MM.1S (cell line): Measurements from ENCODE around the gene PLA2G4F.

Experiments
- DNase-seq: peaks from one replicate; pipeline ENCODE4 v3.0.0-alpha.2; 2015
- H2AFZ ChIP-seq: fragments of 300-600 bp; sonication (generic); 2 replicates; pipeline ENCODE4 v1.6.0; 2016; ENCODE audit warnings: antibody characterized with exemption, low read length
- H3F3A ChIP-seq: fragments of 300-600 bp; sonication (generic); 2 replicates; pipeline ENCODE4 v1.6.1; 2016; ENCODE audit warnings: mild to moderate bottlenecking, antibody characterized with exemption, low read length, moderate library complexity, mixed read lengths; ENCODE audit not compliant: insufficient read depth
- H3K27ac ChIP-seq: fragments of 300-600 bp; sonication (generic); 2 replicates; pipeline ENCODE4 v1.5.1; 2016; ENCODE audit warnings: mild to moderate bottlenecking, low read length
- H3K27me3 ChIP-seq: fragments of 300-600 bp; sonication (generic); replicated peaks from 2 replicates; pipeline ENCODE4 v1.6.0; 2016; ENCODE audit warnings: low read length; ENCODE audit not compliant: insufficient read depth
- H3K36me3 ChIP-seq: fragments of 300-600 bp; sonication (generic); replicated peaks from 2 replicates; pipeline ENCODE4 v1.6.1; 2016; ENCODE audit warnings: mild to moderate bottlenecking, low read length, mixed read lengths; ENCODE audit not compliant: insufficient read depth
- H3K4me1 ChIP-seq: fragments of 300-600 bp; sonication (generic); 2 replicates; pipeline ENCODE4 v1.6.1; 2016; ENCODE audit warnings: low read length, mixed read lengths
- H3K4me2 ChIP-seq: fragments of 300-600 bp; sonication (generic); 2 replicates; pipeline ENCODE4 v1.6.0; 2016; ENCODE audit warnings: low read depth, low read length
- H3K4me3 ChIP-seq: fragments of 300-600 bp; sonication (generic); 2 replicates; pipeline ENCODE4 v1.5.1; 2016; ENCODE audit warnings: low read length, mixed read lengths
- H3K79me2 ChIP-seq: fragments of 300-600 bp; sonication (generic); 2 replicates; pipeline ENCODE4 v1.6.1; 2016; ENCODE audit warnings: mixed run types, low read length, mixed read lengths
- H3K9ac ChIP-seq: fragments of 300-600 bp; sonication (generic); 2 replicates; pipeline ENCODE4 v1.6.1; 2016; ENCODE audit warnings: low read length, mixed read lengths
- H3K9me2 ChIP-seq: fragments of 300-600 bp; sonication (generic); replicated peaks from 2 replicates; pipeline ENCODE4 v1.6.1; 2016; ENCODE audit warnings: mild to moderate bottlenecking, low read length, mixed read lengths; ENCODE audit not compliant: insufficient read depth
- H3K9me3 ChIP-seq: fragments of 300-600 bp; sonication (generic); replicated peaks from 2 replicates; pipeline ENCODE4 v1.6.1; 2016; ENCODE audit warnings: mild to moderate bottlenecking, low read length, mixed read lengths; ENCODE audit not compliant: insufficient read depth
- H4K20me1 ChIP-seq: fragments of 300-600 bp; sonication (generic); 2 replicates; pipeline ENCODE4 v1.6.1; 2016; ENCODE audit warnings: mild to moderate bottlenecking, low read length, moderate library complexity, mixed read lengths; ENCODE audit not compliant: insufficient read depth
- CTCF ChIP-seq: fragments of 300-600 bp; sonication (generic); IDR thresholded peaks from 2 replicates; pipeline ENCODE4 v1.5.1; 2016; ENCODE audit warnings: antibody characterized with exemption, low read length, mixed read lengths
- EZH2 ChIP-seq: fragments of 300-600 bp; sonication (generic); optimal IDR thresholded peaks from 2 replicates; pipeline ENCODE3; 2017; ENCODE audit warnings: low read depth, mild to moderate bottlenecking, antibody characterized with exemption, low read length, mixed read lengths
- EZH2phosphoT487 ChIP-seq: fragments of 300-600 bp; sonication (generic); IDR thresholded peaks from 2 replicates; pipeline ENCODE4 v1.6.1; 2018; ENCODE audit warnings: antibody characterized with exemption, low read length

The PLA2G4F gene

GRCh38 chr15:42190370-42190769, 33.9 kb upstream of the PLA2G4F start:
- no peak for DNase-seq
- H3K9me3 ChIP-seq, result no peaks in the 10 kb centered on the region
- H3K79me2 ChIP-seq, result peaks cover 12% of the 10 kb centered on the region
- H3K27me3 ChIP-seq, result no peaks in the 10 kb centered on the region
- no peak overlapping the region for H3K4me3 ChIP-seq
- H3K36me3 ChIP-seq, result peaks cover 8% of the 10 kb centered on the region; the same call in 1 of the 2 replicates
- H3K9me2 ChIP-seq, result no peaks in the 10 kb centered on the region
- H4K20me1 ChIP-seq, result no peaks in the 10 kb centered on the region
- no peak overlapping the region for H3K27ac ChIP-seq
- no peaks in the 10 kb centered on the region for H3K4me1 ChIP-seq
- no peak overlapping the region for H3K4me2 ChIP-seq
- H2AFZ ChIP-seq, result no peak overlapping the region
- TF ChIP-seq EZH2phosphoT487 (no peak), EZH2 (no peak), CTCF (no peak)
- no peaks in the 10 kb centered on the region for H3F3A ChIP-seq
- H3K9ac ChIP-seq, result no peak overlapping the region

GRCh38 chr15:42185801-42186200, 29.4 kb upstream of the PLA2G4F start:
- Histone ChIP-seq H3K79me2 (no peaks in the 10 kb centered on the region), H3K4me1 (no peaks in the 10 kb centered on the region), H3K9ac (no peak overlapping the region), H3K27me3 (no peaks in the 10 kb centered on the region), H3F3A (no peaks in the 10 kb centered on the region), H3K27ac (no peak overlapping the region), H3K4me2 (no peak overlapping the region), H3K9me2 (no peaks in the 10 kb centered on the region), H2AFZ (no peak overlapping the region), H3K9me3 (no peaks in the 10 kb centered on the region), H3K36me3 (0 out of 2 replicates have a peak, but pooled peaks cover 7% of the 10 kb centered on the region), H3K4me3 (no peak overlapping the region), H4K20me1 (no peaks in the 10 kb centered on the region)
- TF ChIP-seq CTCF (no peak), EZH2phosphoT487 (no peak), EZH2 (no peak)
- DNase-seq, result no peak

DNA sequence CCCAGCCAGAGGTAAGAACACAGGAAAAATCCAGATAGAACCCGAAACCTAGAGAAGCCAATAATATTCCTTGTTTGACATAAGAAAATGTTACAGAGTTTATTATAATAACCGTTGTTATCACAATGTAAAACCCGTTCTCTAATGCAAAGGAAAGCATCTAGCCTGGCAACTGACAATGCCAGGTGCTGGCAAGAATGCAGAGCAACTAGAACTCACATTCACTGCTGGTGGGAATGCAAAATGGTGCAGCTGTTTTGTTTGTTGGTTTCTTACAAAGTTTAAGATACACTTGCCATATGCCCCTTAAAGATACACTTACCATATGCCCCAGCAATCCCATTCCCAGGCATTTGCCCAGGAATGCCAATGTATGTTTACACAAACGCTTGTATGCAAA, 28.3 kb upstream of the PLA2G4F start:
- no peak overlapping the region for H3K4me2 ChIP-seq
- no peaks in the 10 kb centered on the region for H3K27me3 ChIP-seq
- H3K4me1 ChIP-seq, result no peaks in the 10 kb centered on the region
- 0 out of 2 replicates have a peak, but pooled peaks cover 7% of the 10 kb centered on the region for H3K36me3 ChIP-seq
- TF ChIP-seq EZH2, result no peak
- H3F3A ChIP-seq, result no peaks in the 10 kb centered on the region
- no peak overlapping the region for H3K27ac ChIP-seq
- H3K9ac ChIP-seq, result no peak overlapping the region
- no peaks in the 10 kb centered on the region for H3K9me2 ChIP-seq
- H4K20me1 ChIP-seq, result no peaks in the 10 kb centered on the region
- no peaks in the 10 kb centered on the region for H3K79me2 ChIP-seq
- H3K9me3 ChIP-seq, result no peaks in the 10 kb centered on the region
- H3K4me3 ChIP-seq, result no peak overlapping the region
- no peak overlapping the region for H2AFZ ChIP-seq
- no peak for DNase-seq

DNA sequence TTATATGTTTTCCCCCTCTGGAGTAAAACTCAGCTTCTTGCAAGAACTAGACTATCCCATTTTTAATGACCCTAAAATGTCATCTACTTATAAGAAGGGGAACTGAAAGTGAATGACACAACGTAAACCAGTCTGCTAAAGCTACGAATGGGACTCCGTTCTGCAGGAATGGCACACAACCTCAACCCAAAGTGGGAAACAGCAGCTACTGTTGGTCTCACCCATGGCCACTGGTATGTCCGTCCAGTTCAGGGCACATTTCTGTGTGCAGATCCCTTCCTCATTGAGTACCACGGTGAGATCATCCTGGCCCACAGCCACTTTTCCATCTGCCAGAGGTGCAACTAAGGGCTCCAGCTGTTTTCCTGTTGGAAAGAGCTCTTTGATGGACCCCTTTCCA, 27.9 kb upstream of the PLA2G4F start:
- H3K4me3 ChIP-seq, result no peak overlapping the region
- DNase-seq, result no peak
- H3K9ac ChIP-seq, result no peak overlapping the region
- no peak overlapping the region for H3K27ac ChIP-seq
- H3K4me1 ChIP-seq, result no peaks in the 10 kb centered on the region
- H3K36me3 ChIP-seq, result 0 out of 2 replicates have a peak, but pooled peaks cover 7% of the 10 kb centered on the region
- no peaks in the 10 kb centered on the region for H3K79me2 ChIP-seq
- no peak for TF ChIP-seq EZH2phosphoT487
- TF ChIP-seq CTCF, result no peak
- no peaks in the 10 kb centered on the region for H4K20me1 ChIP-seq
- no peak overlapping the region for H3K4me2 ChIP-seq
- H3F3A ChIP-seq, result no peaks in the 10 kb centered on the region
- H2AFZ ChIP-seq, result no peak overlapping the region
- H3K9me3 ChIP-seq, result no peaks in the 10 kb centered on the region
- H3K9me2 ChIP-seq, result no peaks in the 10 kb centered on the region
- no peaks in the 10 kb centered on the region for H3K27me3 ChIP-seq
